DND-41 (cell line): ENCODE data around the gene SPATA1.

Experiments used
- EZH2 ChIP-seq: IDR thresholded peaks from 3 replicates; pipeline ENCODE4 v1.6.1; 2012; ENCODE audit warnings: borderline replicate concordance, low read depth, mild to moderate bottlenecking, moderate library complexity, low read length, inconsistent platforms; ENCODE audit not compliant: severe bottlenecking
- TF ChIP-seq, protein P1 (sequence below): IDR thresholded peaks from 2 replicates; pipeline ENCODE4 v1.5.1; 2012; ENCODE audit warnings: borderline replicate concordance, low read length, moderate library complexity, mild to moderate bottlenecking; ENCODE audit not compliant: poor library complexity, severe bottlenecking; ENCODE audit errors: extremely low read depth

DNA sequence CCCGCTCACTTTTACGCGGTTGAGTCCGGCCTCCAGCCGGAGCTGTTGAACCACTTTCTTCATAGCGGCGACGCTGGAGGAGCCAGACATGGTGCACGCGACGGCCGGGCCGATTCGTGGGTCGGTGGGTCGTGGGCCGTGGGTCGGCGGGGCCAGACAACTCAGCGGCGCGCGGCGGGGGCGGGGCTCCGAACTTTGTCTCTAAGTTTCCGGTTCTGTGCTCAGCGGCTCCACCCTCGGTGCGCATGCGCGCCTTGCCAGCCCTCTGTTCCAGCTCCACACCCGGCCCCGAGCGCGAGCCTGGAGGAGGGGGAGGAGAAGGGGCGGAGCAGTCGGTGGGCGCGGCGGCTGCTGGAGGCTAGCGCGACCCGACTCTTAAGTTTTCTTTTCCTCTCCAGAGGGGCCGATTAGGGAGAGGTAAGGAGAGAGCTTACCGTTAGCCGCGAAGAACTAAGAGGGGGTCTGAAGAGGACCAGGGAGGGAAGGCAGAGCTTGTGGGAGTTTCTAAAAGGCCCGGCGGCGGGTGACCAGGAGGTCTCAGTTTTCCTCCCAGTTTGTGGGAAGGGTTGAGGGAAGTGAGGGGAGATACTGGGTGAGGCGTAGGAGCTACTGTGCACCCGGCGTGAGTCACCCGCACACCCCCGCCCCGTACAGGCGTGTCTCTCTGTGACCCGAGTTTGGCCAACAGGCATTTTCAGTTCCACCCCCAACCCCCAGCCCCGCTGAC, at the start of gene SPATA1, which contains the start of gene GNG5:
- TF ChIP-seq, protein P1, sequence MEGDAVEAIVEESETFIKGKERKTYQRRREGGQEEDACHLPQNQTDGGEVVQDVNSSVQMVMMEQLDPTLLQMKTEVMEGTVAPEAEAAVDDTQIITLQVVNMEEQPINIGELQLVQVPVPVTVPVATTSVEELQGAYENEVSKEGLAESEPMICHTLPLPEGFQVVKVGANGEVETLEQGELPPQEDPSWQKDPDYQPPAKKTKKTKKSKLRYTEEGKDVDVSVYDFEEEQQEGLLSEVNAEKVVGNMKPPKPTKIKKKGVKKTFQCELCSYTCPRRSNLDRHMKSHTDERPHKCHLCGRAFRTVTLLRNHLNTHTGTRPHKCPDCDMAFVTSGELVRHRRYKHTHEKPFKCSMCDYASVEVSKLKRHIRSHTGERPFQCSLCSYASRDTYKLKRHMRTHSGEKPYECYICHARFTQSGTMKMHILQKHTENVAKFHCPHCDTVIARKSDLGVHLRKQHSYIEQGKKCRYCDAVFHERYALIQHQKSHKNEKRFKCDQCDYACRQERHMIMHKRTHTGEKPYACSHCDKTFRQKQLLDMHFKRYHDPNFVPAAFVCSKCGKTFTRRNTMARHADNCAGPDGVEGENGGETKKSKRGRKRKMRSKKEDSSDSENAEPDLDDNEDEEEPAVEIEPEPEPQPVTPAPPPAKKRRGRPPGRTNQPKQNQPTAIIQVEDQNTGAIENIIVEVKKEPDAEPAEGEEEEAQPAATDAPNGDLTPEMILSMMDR, result no peak
- no peak for TF ChIP-seq EZH2
